Liver (tissue), 9 donors: ENCODE measurements around the gene REXO1. TPM values are rescaled to one million over a fixed set of nuclear protein-coding genes. Genes with fewer than 3 reads are reported as not detected.

Source experiments
- DNase-seq: peaks from one replicate; pipeline ENCODE4 v3.0.0-alpha.2; 2017; ENCODE audit warnings: low spot score
- H3K27ac ChIP-seq, 2 donors: one replicate each; pipeline ENCODE4 v1.7.0; 2013; ENCODE audit warnings: inconsistent platforms in 2 of 2, low read length in 2 of 2, control low read depth in 1 of 2, low read depth in 1 of 2, mild to moderate bottlenecking in 1 of 2
- H3K27me3 ChIP-seq, 4 donors: one replicate each; pipeline versions ENCODE4 v1.6.1 to v1.7.0; 2013; ENCODE audit warnings: low read length in 3 of 4, inconsistent platforms in 1 of 4, mild to moderate bottlenecking in 1 of 4, moderate library complexity in 1 of 4; ENCODE audit not compliant: control insufficient read depth in 4 of 4, insufficient read depth in 4 of 4
- H3K36me3 ChIP-seq, 4 donors: one replicate each; pipeline versions ENCODE4 v1.6.1 to v1.7.0; 2013; ENCODE audit warnings: low read length in 3 of 4, mild to moderate bottlenecking in 3 of 4, low read depth in 1 of 4, moderate library complexity in 1 of 4; ENCODE audit not compliant: control insufficient read depth in 4 of 4, insufficient read depth in 3 of 4
- H3K4me1 ChIP-seq, 4 donors: one replicate each; pipeline versions ENCODE4 v1.6.1 to v1.7.0; 2013; ENCODE audit warnings: low read length in 3 of 4, mild to moderate bottlenecking in 3 of 4, moderate library complexity in 1 of 4; ENCODE audit not compliant: control insufficient read depth in 4 of 4, insufficient read depth in 4 of 4
- H3K4me3 ChIP-seq, 3 donors: one replicate each; pipeline versions ENCODE4 v1.6.1 to v1.7.0; 2013; ENCODE audit warnings: low read length in 3 of 3, control low read depth in 1 of 3, low read depth in 1 of 3, mild to moderate bottlenecking in 1 of 3
- H3K9ac ChIP-seq, 2 donors: one replicate each; pipeline ENCODE4 v1.7.0; 2013; ENCODE audit warnings: low read length in 2 of 2, mild to moderate bottlenecking in 2 of 2, moderate library complexity in 2 of 2, control low read depth in 1 of 2, low read depth in 1 of 2
- H3K9me3 ChIP-seq, 4 donors: one replicate each; pipeline versions ENCODE4 v1.6.1 to v1.7.0; 2013; ENCODE audit warnings: low read length in 3 of 4; ENCODE audit not compliant: control insufficient read depth in 4 of 4
- ATF3 ChIP-seq: IDR thresholded peaks from 2 replicates; pipeline ENCODE4 v1.6.1; 2016; ENCODE audit warnings: antibody characterized with exemption
- CTCF ChIP-seq: fragments of 150-350 bp; IDR thresholded peaks from 2 replicates; pipeline ENCODE4 v1.5.1; 2017; ENCODE audit warnings: improper control_type of control experiment, low read depth, low read length; ENCODE audit not compliant: missing input control
- EGR1 ChIP-seq, 2 donors: IDR thresholded peaks; 2 replicates each; pipeline ENCODE4 v1.6.1; 2016 to 2018; ENCODE audit warnings: antibody characterized with exemption in 2 of 2, low read depth in 2 of 2
- FOXA2 ChIP-seq: IDR thresholded peaks from 2 replicates; pipeline ENCODE4 v1.6.1; 2016; ENCODE audit warnings: antibody characterized with exemption
- HNF4A ChIP-seq, 2 donors: conservative IDR thresholded peaks; 2 replicates each; pipeline ENCODE4 v1.6.1; 2016; ENCODE audit warnings: antibody characterized with exemption in 2 of 2, mild to moderate bottlenecking in 2 of 2
- JUND ChIP-seq, 2 donors: IDR thresholded peaks; 2 replicates each; pipeline ENCODE4 v1.6.1; 2016; ENCODE audit warnings: antibody characterized with exemption in 2 of 2
- NR2F2 ChIP-seq: IDR thresholded peaks from 2 replicates; pipeline ENCODE4 v1.6.1; 2016; ENCODE audit warnings: antibody characterized with exemption
- RAD21 ChIP-seq, 2 donors: IDR thresholded peaks; 2 replicates each; pipeline ENCODE4 v1.6.1; 2016; ENCODE audit warnings: antibody characterized with exemption in 2 of 2, mild to moderate bottlenecking in 2 of 2
- REST ChIP-seq: IDR thresholded peaks from 2 replicates; pipeline ENCODE4 v1.6.1; 2016; ENCODE audit warnings: antibody characterized with exemption, mild to moderate bottlenecking
- RXRA ChIP-seq, 2 donors: IDR thresholded peaks; 2 replicates each; pipeline ENCODE4 v1.6.1; 2017 to 2018; ENCODE audit warnings: antibody characterized with exemption in 2 of 2, mild to moderate bottlenecking in 1 of 2
- SP1 ChIP-seq: IDR thresholded peaks from 2 replicates; pipeline ENCODE4 v1.6.1; 2018; ENCODE audit warnings: antibody characterized with exemption, mild to moderate bottlenecking
- TAF1 ChIP-seq: conservative IDR thresholded peaks from 2 replicates; pipeline ENCODE4 v1.6.1; 2016; ENCODE audit warnings: antibody characterized with exemption, mild to moderate bottlenecking
- YY1 ChIP-seq: IDR thresholded peaks from 2 replicates; pipeline ENCODE4 v1.6.1; 2016; ENCODE audit warnings: antibody characterized with exemption, mild to moderate bottlenecking
- WGBS: extraction: QIAGEN DNeasy Blood & Tissue Kit; methylation state at CpG from one replicate; pipeline ENCODE4 v1.1.7; 2013; 5-methylcytosine and 5-hydroxymethylcytosine counted together
- polyA plus RNA-seq, 2 donors: library from polyadenylated mRNA; stranded (reverse) in 1 of 2; unstranded in 1 of 2; fragments of 200-250 nt in 1 of 2; fragments of >200 nt in 1 of 2; fragmentation: Nextera tagmentation in 1 of 2; extraction: Ambion mirVana in 1 of 2; gene quantifications; one replicate each; pipeline versions ENCODE4 v1.2.1 to v1.2.3, GENCODE V29; 2013 to 2015
- total RNA-seq, 2 donors: library from RNA; depleted of rRNA; stranded (reverse); fragments of >200 nt; gene quantifications; one replicate each; pipeline ENCODE4 v1.2.3, GENCODE V29; 2014
- TF ChIP-seq, protein P1 (sequence below): IDR thresholded peaks from 2 replicates; pipeline ENCODE4 v1.6.1; 2016; ENCODE audit warnings: antibody characterized with exemption
- TF ChIP-seq, protein P2 (sequence below): IDR thresholded peaks from 2 replicates; pipeline ENCODE4 v1.6.1; 2016; ENCODE audit warnings: antibody characterized with exemption
- donor health status: healthy.
- donor health status: healthy.
- donor health status: healthy.
- donor health status: healthy.
- donor health status: healthy.

Gene REXO1
- total and polyA plus RNA-seq, 4 donors = 2.0 to 11.5 (median 9.2) TPM

DNA sequence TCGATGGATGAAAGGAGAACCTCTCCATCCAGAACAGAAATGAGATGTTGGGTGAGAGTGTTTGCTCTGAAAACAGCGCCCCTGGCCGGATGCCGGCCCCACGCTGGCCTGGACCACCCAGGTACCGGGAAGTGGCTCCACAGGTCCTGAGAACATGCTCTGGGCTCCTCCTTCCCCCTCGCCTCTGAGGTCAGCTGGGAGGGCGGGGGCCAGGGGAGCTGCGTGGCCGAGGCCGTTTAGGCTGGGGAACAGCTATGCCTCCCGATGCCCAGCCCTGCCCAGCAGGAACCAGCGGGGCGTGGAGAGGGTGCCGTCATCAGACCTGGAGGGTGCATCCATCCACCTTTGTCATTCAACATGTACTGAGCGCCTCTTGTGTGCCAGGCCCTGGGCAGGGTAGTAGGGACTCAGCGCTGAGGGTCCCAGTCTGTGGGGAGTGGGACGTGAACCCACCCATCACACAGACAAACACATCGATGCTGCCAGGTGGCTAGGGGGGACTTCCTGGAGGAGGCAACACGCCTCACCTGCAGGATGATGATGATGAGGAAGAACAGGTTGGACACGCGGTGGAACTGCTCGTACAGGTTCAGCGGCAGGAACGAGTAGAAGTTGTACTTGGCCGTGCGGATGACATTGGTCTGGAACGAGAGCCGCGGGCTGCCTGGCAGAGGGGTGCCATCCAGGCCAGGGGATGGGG, 40.4 kb downstream of the REXO1 start:
- no peaks in the 10 kb centered on the region for H3K27me3 ChIP-seq
- no peak overlapping the region for H3K9ac ChIP-seq
- H3K27ac ChIP-seq = no peak overlapping the region
- H3K36me3 ChIP-seq = no peaks in the 10 kb centered on the region
- TF ChIP-seq CTCF = no peak
- TF ChIP-seq NR2F2 = no peak
- TF ChIP-seq ATF3 = no peak
- TF ChIP-seq, protein P1, sequence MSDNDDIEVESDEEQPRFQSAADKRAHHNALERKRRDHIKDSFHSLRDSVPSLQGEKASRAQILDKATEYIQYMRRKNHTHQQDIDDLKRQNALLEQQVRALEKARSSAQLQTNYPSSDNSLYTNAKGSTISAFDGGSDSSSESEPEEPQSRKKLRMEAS = no peak
- TF ChIP-seq, protein P2, sequence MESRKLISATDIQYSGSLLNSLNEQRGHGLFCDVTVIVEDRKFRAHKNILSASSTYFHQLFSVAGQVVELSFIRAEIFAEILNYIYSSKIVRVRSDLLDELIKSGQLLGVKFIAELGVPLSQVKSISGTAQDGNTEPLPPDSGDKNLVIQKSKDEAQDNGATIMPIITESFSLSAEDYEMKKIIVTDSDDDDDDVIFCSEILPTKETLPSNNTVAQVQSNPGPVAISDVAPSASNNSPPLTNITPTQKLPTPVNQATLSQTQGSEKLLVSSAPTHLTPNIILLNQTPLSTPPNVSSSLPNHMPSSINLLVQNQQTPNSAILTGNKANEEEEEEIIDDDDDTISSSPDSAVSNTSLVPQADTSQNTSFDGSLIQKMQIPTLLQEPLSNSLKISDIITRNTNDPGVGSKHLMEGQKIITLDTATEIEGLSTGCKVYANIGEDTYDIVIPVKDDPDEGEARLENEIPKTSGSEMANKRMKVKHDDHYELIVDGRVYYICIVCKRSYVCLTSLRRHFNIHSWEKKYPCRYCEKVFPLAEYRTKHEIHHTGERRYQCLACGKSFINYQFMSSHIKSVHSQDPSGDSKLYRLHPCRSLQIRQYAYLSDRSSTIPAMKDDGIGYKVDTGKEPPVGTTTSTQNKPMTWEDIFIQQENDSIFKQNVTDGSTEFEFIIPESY = no peak
- no peak for TF ChIP-seq REST
- TF ChIP-seq RAD21 (IDR thresholded peaks at IDR 0.05) = no peak
- no peak for TF ChIP-seq RXRA (IDR thresholded peaks at IDR 0.05)
- TF ChIP-seq HNF4A (conservative IDR thresholded peaks at IDR 0.05) = no peak
- peaks cover under 1 to 13% (median 5%) of the 10 kb centered on the region in 4 donors for H3K4me1 ChIP-seq
- DNase-seq = no peak
- no peak overlapping the region for H3K4me3 ChIP-seq
- H3K9me3 ChIP-seq = no peaks in the 10 kb centered on the region
- WGBS = 73% methylated on average over 30 of the region's 30 CpGs

- no peak for DNase-seq
- Histone ChIP-seq H3K4me3 (no peak overlapping the region), H3K27ac (no peak overlapping the region), H3K27me3 (no peaks in the 10 kb centered on the region), H3K9ac (no peak overlapping the region), H3K36me3 (no peaks in the 10 kb centered on the region), H3K9me3 (no peaks in the 10 kb centered on the region), H3K4me1 (peaks cover 0 to 7% (median 2%) of the 10 kb centered on the region in 4 donors)
- WGBS = 72% methylated on average over 28 of the region's 28 CpGs
- TF ChIP-seq RXRA (IDR thresholded peaks at IDR 0.05) (no peak), ATF3 (no peak), YY1 (no peak), TAF1 (no peak), JUND (IDR thresholded peaks at IDR 0.05) (no peak), SP1 (no peak), EGR1 (IDR thresholded peaks at IDR 0.05; ENCODE audit: low read depth in 2 of 2) (no peak), FOXA2 (no peak), NR2F2 (no peak), CTCF (no peak)
- TF ChIP-seq, protein P2 = no peak
- TF ChIP-seq, protein P1 = no peak
Observed at GRCh38 chr19:1807030-1807694, 41.1 kb downstream of the REXO1 start.
